HEK293T (cell line): ENCODE results near the gene GNA14.

ENCODE experiments used
- ARNT ChIP-seq: fragments of 450-650 bp; IDR thresholded peaks from 2 replicates; pipeline ENCODE4 v1.6.1; 2017; ENCODE audit warnings: mild to moderate bottlenecking
- FOXM1 ChIP-seq: fragments of 450-650 bp; IDR thresholded peaks from 2 replicates; pipeline ENCODE4 v1.6.1; 2017; ENCODE audit warnings: mild to moderate bottlenecking, borderline replicate concordance
- HDGF ChIP-seq: fragments of 450-650 bp; IDR thresholded peaks from 2 replicates; pipeline ENCODE4 v1.6.1; 2017; ENCODE audit warnings: antibody characterized with exemption, borderline replicate concordance
- L3MBTL2 ChIP-seq: fragments of 450-650 bp; conservative IDR thresholded peaks from 2 replicates; pipeline ENCODE4 v1.6.1; 2016; ENCODE audit warnings: mild to moderate bottlenecking
- NFRKB ChIP-seq: fragments of 450-650 bp; IDR thresholded peaks from 2 replicates; pipeline ENCODE4 v1.6.1; 2016; ENCODE audit warnings: mild to moderate bottlenecking, moderate library complexity
- SP1 ChIP-seq: fragments of 450-650 bp; IDR thresholded peaks from 2 replicates; pipeline ENCODE4 v1.6.1; 2017
- TARDBP ChIP-seq: fragments of 450-650 bp; IDR thresholded peaks from 2 replicates; pipeline ENCODE4 v1.6.1; 2016
- ZNF384 ChIP-seq: fragments of 450-650 bp; IDR thresholded peaks from 2 replicates; pipeline ENCODE4 v1.6.1; 2016

- TF ChIP-seq FOXM1 (no peak), L3MBTL2 (no peak), ZNF384 (no peak), ARNT (no peak), TARDBP (no peak), HDGF (no peak), NFRKB (no peak), SP1 (no peak)
Observed at GRCh38 chr9:77648234-77649108, at the start of gene GNA14.
